Measurements from ENCODE around the gene SLC17A9. TPM values are rescaled to one million over a fixed set of nuclear protein-coding genes. Genes with fewer than 3 reads are reported as not detected.

The SLC17A9 gene
- total and polyA plus RNA-seq, 12 donors = 0.17 to 69.1 (median 2.9) TPM

GRCh38 chr20:63014710-63015109 is 62.2 kb downstream of the SLC17A9 start:
- peaks cover 65% of the 10 kb centered on the region for H3K27me3 ChIP-seq

GRCh38 chr20:63015147-63015661 is 62.7 kb downstream of the SLC17A9 start:
- Histone ChIP-seq H3K9me3 (replicated peaks in 1 of 3) (no peaks in the 10 kb centered on the region), H3K36me3 (replicated peaks in 1 of 2) (no peaks in the 10 kb centered on the region), H3K27ac (no peak overlapping the region), H3K4me3 (no peak overlapping the region), H3K27me3 (peaks cover 61% of the 10 kb centered on the region), H3K4me1 (replicated peaks in 1 of 2) (no peaks in the 10 kb centered on the region)
- intact Hi-C loops (cut with DNase I) = no loop called here
- DNase-seq = no peak
- TF ChIP-seq CTCF (IDR thresholded peaks at IDR 0.05) (no peak), POLR2A (IDR thresholded peaks at IDR 0.05) (no peak)
- WGBS, 4 donors = 30 to 56% (median 53%) methylated on average over 2 to 15 of the region's 15 CpGs; no CpG with 5 or more reads in 1 of the 4 donors

More at GRCh38 chr20:63014710-63015109, 62.2 kb downstream of the SLC17A9 start:
- DNase-seq = no peak
- TF ChIP-seq CTCF (IDR thresholded peaks at IDR 0.05) (no peak), POLR2A (IDR thresholded peaks at IDR 0.05) (no peak)
- no peaks in the 10 kb centered on the region for H3K4me1 ChIP-seq (replicated peaks in 1 of 2)
- intact Hi-C loops (cut with DNase I) = no loop called here
- H3K36me3 ChIP-seq (replicated peaks in 1 of 2) = no peaks in the 10 kb centered on the region
- 11 to 25% (median 16%) methylated on average over 7 to 11 of the region's 11 CpGs for WGBS, 4 donors
- H3K4me3 ChIP-seq = no peak overlapping the region
- H3K27ac ChIP-seq = no peak overlapping the region
- no peaks in the 10 kb centered on the region for H3K9me3 ChIP-seq (replicated peaks in 1 of 3)

GRCh38 chr20:63015662-63016361 is 63.3 kb downstream of the SLC17A9 start:
- WGBS, 4 donors = 62 to 85% (median 67%) methylated on average over 8 to 21 of the region's 22 CpGs
- Histone ChIP-seq H3K9me3 (replicated peaks in 1 of 3) (no peaks in the 10 kb centered on the region), H3K36me3 (replicated peaks in 1 of 2) (no peaks in the 10 kb centered on the region), H3K4me3 (no peak overlapping the region), H3K27ac (no peak overlapping the region), H3K27me3 (peaks cover 56% of the 10 kb centered on the region), H3K4me1 (replicated peaks in 1 of 2) (no peaks in the 10 kb centered on the region)
- intact Hi-C loops (cut with DNase I) = no loop called here
- no peak for DNase-seq
- TF ChIP-seq CTCF (IDR thresholded peaks at IDR 0.05) = no peak
- no peak for TF ChIP-seq POLR2A (IDR thresholded peaks at IDR 0.05)

GRCh38 chr20:63016514-63017075 is 64.1 kb downstream of the SLC17A9 start:
- no peak for DNase-seq
- H3K27me3 ChIP-seq = peaks cover 48% of the 10 kb centered on the region
- 59 to 67% (median 66%) methylated on average over 11 to 14 of the region's 14 CpGs for WGBS, 4 donors

More at GRCh38 chr20:63016514-63017075, 64.1 kb downstream of the SLC17A9 start:
- Histone ChIP-seq H3K36me3 (replicated peaks in 1 of 2) (no peaks in the 10 kb centered on the region), H3K4me1 (replicated peaks in 1 of 2) (no peaks in the 10 kb centered on the region), H3K4me3 (no peak overlapping the region), H3K9me3 (replicated peaks in 1 of 3) (no peaks in the 10 kb centered on the region), H3K27ac (no peak overlapping the region)
- TF ChIP-seq CTCF (IDR thresholded peaks at IDR 0.05) = no peak
- TF ChIP-seq POLR2A (IDR thresholded peaks at IDR 0.05) = no peak
- intact Hi-C loops (cut with DNase I) = no loop called here

Data from adrenal gland (tissue), 12 donors.